Measurements from ENCODE around the gene UBE2G2. TPM values are rescaled to one million over a fixed set of nuclear protein-coding genes. Genes with fewer than 3 reads are reported as not detected.

Gene UBE2G2
- total RNA-seq, 4 donors from 2014 or later = 40.8 to 78.0 (median 60.5) TPM

GRCh38 chr21:44722731-44723130, 78.9 kb downstream of the UBE2G2 start:
- Histone ChIP-seq H3K4me1 (peaks cover 0 to 12% (median 3%) of the 10 kb centered on the region in 4 donors), H3K36me3 (no peaks in the 10 kb centered on the region), H3K4me3 (no peak overlapping the region), H3K27ac (no peak overlapping the region), H3K9me3 (no peaks in the 10 kb centered on the region), H3K27me3 (peaks cover 90% of the 10 kb centered on the region)
- no peak for DNase-seq
- TF ChIP-seq POLR2A (IDR thresholded peaks at IDR 0.05) = no peak
- no peak for TF ChIP-seq EP300 (IDR thresholded peaks at IDR 0.05; ENCODE audit: low read depth)
- no peak for TF ChIP-seq POLR2AphosphoS5 (IDR thresholded peaks at IDR 0.05)
- no peak for TF ChIP-seq CTCF (IDR thresholded peaks at IDR 0.05)
- intact Hi-C loops (cut with DNase I; ENCODE audit: low total_unique reads) = no loop called here
- WGBS, 2 donors (ENCODE audit: low coverage in 1 of 2) = 29 to 70% methylated on average over 1 to 5 of the region's 5 CpGs
- in situ Hi-C loops (cut with MboI; ENCODE audit: low pct_ligation_motif_present in 1 of 4, low pct_unique_long_range_greater_than_20kb in 1 of 4, low sequenced_read_pairs in 3 of 4) = no loop called here

- no peak overlapping the region for H3K4me3 ChIP-seq
- DNase-seq = no peak
Observed at GRCh38 chr21:44720170-44720569, 81.5 kb downstream of the UBE2G2 start.

More at GRCh38 chr21:44720170-44720569, 81.5 kb downstream of the UBE2G2 start:
- Histone ChIP-seq H3K4me1 (peaks cover 0 to 12% (median 3%) of the 10 kb centered on the region in 4 donors), H3K36me3 (no peaks in the 10 kb centered on the region), H3K9me3 (no peaks in the 10 kb centered on the region), H3K27me3 (peaks cover 77% of the 10 kb centered on the region), H3K27ac (no peak overlapping the region)
- intact Hi-C loops (cut with DNase I; ENCODE audit: low total_unique reads) = no loop called here
- 75 to 82% methylated on average over 2 of the region's 2 CpGs for WGBS, 2 donors (ENCODE audit: low coverage in 1 of 2)
- TF ChIP-seq EP300 (IDR thresholded peaks at IDR 0.05; ENCODE audit: low read depth) = no peak
- TF ChIP-seq POLR2A (IDR thresholded peaks at IDR 0.05) = no peak
- no peak for TF ChIP-seq CTCF (IDR thresholded peaks at IDR 0.05)
- no peak for TF ChIP-seq POLR2AphosphoS5 (IDR thresholded peaks at IDR 0.05)
- in situ Hi-C loops (cut with MboI; ENCODE audit: low pct_ligation_motif_present in 1 of 4, low pct_unique_long_range_greater_than_20kb in 1 of 4, low sequenced_read_pairs in 3 of 4) = no loop called here

Other genes with a start within 250 kb of the UBE2G2 start
- gene KRTAP10-3, start 243.0 kb downstream of the UBE2G2 start, total RNA-seq = not detected
- not detected for gene KRTAP10-4, start 228.1 kb downstream of the UBE2G2 start, total RNA-seq
- gene KRTAP10-5, start 221.2 kb downstream of the UBE2G2 start, total RNA-seq = not detected
- not detected for gene KRTAP10-6, start 209.3 kb downstream of the UBE2G2 start, total RNA-seq
- gene KRTAP10-7, start 201.2 kb downstream of the UBE2G2 start, total RNA-seq = not detected
- not detected for gene KRTAP10-8, start 189.7 kb downstream of the UBE2G2 start, total RNA-seq
- not detected for gene KRTAP10-9, start 174.7 kb downstream of the UBE2G2 start, total RNA-seq
- gene KRTAP10-10, start 164.5 kb downstream of the UBE2G2 start, total RNA-seq = not detected
- gene KRTAP10-11, start 155.4 kb downstream of the UBE2G2 start, total RNA-seq = not detected
- gene KRTAP12-4, start 147.2 kb downstream of the UBE2G2 start, total RNA-seq = not detected
- gene KRTAP12-3, start 143.9 kb downstream of the UBE2G2 start, total RNA-seq = not detected
- gene KRTAP12-2, start 134.9 kb downstream of the UBE2G2 start, total RNA-seq = not detected
- gene KRTAP12-1, start 119.7 kb downstream of the UBE2G2 start, total RNA-seq = not detected
- gene KRTAP10-12, start 104.6 kb downstream of the UBE2G2 start, total RNA-seq = not detected
- gene TSPEAR, start 90.2 kb downstream of the UBE2G2 start, total RNA-seq = not detected
- gene SUMO3, start 16.2 kb upstream of the UBE2G2 start, total RNA-seq = 10 to 100 TPM; 18.3 to 56.7 (median 38.1) TPM
- gene PTTG1IP, start 71.9 kb upstream of the UBE2G2 start, total RNA-seq = 100 to 1,000 TPM; 157 to 552 (median 288) TPM
- gene ITGB2, start 119.1 kb upstream of the UBE2G2 start, total RNA-seq = 10 to 100 TPM; 14.2 to 32.4 (median 24.9) TPM
- gene SLX9, start 138.2 kb upstream of the UBE2G2 start, total RNA-seq = 10 to 100 TPM in 3 of 4 donors, 1 to 10 TPM in 1; 8.1 to 46.0 (median 16.6) TPM